GM21390 (cell line): Measurements from ENCODE around the gene DAAM1.

Source experiments
- ATAC-seq: cut with Tn5 transposase; IDR thresholded peaks from one replicate; pipeline ENCODE4 v1.9.1; 2021; ENCODE audit not compliant: unreplicated experiment

DAAM1 gene

GRCh38 chr14:59337141-59337611, 148.7 kb downstream of the DAAM1 start:
- no peak for ATAC-seq

- ATAC-seq: no peak
These were observed 150.3 kb downstream of the DAAM1 start for GRCh38 chr14:59338761-59339160.

- ATAC-seq: no peak
These were observed 151.3 kb downstream of the DAAM1 start for GRCh38 chr14:59339524-59340330.

GRCh38 chr14:59341858-59342477, 153.5 kb downstream of the DAAM1 start:
- ATAC-seq: no peak

GRCh38 chr14:59342516-59343484, 154.3 kb downstream of the DAAM1 start:
- ATAC-seq: no peak

GRCh38 chr14:59343585-59343984, 155.1 kb downstream of the DAAM1 start:
- ATAC-seq: no peak

GRCh38 chr14:59344016-59344415, 155.5 kb downstream of the DAAM1 start:
- no peak for ATAC-seq

GRCh38 chr14:59344691-59345455, 156.4 kb downstream of the DAAM1 start:
- ATAC-seq: no peak

- no peak for ATAC-seq
These were observed 157.9 kb downstream of the DAAM1 start for GRCh38 chr14:59346329-59346728.

- no peak for ATAC-seq
These were observed 158.5 kb downstream of the DAAM1 start for GRCh38 chr14:59346796-59347510.

- ATAC-seq: no peak
These were observed 159.0 kb downstream of the DAAM1 start for GRCh38 chr14:59347511-59347900.

GRCh38 chr14:59347915-59348314, 159.4 kb downstream of the DAAM1 start:
- no peak for ATAC-seq

GRCh38 chr14:59349258-59349701, 160.8 kb downstream of the DAAM1 start:
- no peak for ATAC-seq

GRCh38 chr14:59352961-59353360, 164.5 kb downstream of the DAAM1 start:
- no peak for ATAC-seq

GRCh38 chr14:59354666-59355065, 166.2 kb downstream of the DAAM1 start:
- ATAC-seq: no peak

- no peak for ATAC-seq
These were observed 166.6 kb downstream of the DAAM1 start for GRCh38 chr14:59355091-59355490.

GRCh38 chr14:59356312-59356711, 167.8 kb downstream of the DAAM1 start:
- ATAC-seq: no peak

- peak; percentile 68 for ATAC-seq
These were observed 168.3 kb downstream of the DAAM1 start for GRCh38 chr14:59356767-59357166.

GRCh38 chr14:59358102-59358501, 169.6 kb downstream of the DAAM1 start:
- no peak for ATAC-seq

- ATAC-seq: no peak
These were observed 170.3 kb downstream of the DAAM1 start for GRCh38 chr14:59358784-59359183.
